GM18517 (cell line): Measurements from ENCODE around the gene OR2V2.
"Not testable (repeated sequence)": the region's sequence is repeated elsewhere in the genome, so short reads cannot be mapped to it uniquely, and the experiment has no call there.

Experiments used
- ATAC-seq: cut with Tn5 transposase; IDR thresholded peaks from one replicate; pipeline ENCODE4 v1.9.1; 2021; ENCODE audit warnings: mild to moderate bottlenecking, moderate library complexity; ENCODE audit not compliant: unreplicated experiment

OR2V2 gene, protein sequence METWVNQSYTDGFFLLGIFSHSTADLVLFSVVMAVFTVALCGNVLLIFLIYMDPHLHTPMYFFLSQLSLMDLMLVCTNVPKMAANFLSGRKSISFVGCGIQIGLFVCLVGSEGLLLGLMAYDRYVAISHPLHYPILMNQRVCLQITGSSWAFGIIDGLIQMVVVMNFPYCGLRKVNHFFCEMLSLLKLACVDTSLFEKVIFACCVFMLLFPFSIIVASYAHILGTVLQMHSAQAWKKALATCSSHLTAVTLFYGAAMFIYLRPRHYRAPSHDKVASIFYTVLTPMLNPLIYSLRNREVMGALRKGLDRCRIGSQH

DNA sequence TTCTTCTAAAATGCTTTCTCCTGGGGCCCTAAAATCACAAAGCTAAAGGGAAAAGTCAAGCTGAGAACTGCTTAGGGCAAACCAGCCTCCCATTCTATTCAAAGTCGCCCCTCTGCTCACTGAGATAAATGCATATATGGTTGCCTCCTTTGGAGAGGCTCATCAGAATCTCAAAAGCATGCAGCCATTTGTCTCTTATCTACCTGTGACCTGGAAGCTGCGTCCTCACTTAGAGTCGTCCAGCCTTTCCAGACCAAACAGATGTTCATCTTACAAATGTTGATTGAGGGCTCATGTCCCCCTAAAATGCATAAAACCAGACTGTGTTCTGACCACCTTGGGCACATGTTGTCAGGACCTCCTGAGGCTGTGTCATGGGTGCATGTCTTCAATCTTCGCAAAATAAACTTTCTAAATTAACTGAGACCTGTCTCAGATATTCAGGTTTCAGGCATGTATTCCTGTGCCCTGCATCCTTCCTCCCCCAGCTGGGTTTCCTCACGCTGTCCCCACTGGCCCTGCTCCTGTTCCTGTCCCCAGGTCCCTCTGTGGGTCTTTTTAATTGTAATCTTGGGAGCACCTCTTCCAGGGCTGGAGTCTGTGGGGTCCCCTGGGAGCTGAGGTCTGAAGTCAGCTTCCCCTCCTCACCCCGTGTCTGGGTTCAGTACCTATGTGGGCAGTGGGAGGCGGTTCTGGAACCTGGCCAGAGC lies at the start of gene OR2V2:
TSS of gene OR2V2 (plus strand) at position 660 of the 710 bp plus-strand sequence. CDS start 7,357 bp downstream, outside the sequence.
- not testable (repeated sequence) for ATAC-seq

DNA sequence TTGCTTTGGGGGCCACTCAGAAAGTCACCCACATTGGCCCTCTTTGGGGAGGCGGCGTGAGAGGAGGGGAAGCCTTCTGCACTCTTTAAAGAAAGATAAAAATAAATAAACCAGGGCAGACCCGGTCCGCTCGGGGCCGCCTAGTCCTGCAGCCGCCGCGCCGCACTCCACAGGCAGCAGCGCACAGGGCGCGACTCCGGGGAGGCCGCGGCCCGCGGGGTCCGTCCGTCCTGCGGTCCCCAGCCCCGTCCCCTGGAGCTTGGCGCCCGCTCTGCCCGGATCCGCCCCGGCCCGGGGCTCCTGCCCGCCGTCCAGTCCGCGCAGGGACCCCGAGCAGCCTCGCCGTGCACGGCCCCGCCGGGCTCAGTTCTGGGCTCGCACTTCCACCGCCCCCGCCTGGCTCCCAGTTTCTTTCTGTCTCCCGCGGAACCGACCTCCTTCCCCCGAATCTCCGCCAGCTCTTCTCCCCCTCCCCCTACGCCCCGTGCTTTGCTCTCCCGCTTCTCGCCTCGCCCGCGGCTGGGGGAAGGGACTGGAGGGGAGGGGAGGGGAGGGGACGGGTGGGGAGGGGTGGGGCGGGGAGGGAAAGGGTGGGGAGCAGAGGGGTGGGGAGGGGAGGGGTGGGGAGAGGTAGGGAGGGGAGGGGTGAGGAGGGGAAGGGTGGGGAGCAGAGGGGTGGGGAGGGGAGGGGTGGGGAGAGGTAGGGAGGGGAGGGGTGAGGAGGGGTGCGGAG lies 49.5 kb upstream of the OR2V2 start:
- ATAC-seq = not testable (repeated sequence)

DNA sequence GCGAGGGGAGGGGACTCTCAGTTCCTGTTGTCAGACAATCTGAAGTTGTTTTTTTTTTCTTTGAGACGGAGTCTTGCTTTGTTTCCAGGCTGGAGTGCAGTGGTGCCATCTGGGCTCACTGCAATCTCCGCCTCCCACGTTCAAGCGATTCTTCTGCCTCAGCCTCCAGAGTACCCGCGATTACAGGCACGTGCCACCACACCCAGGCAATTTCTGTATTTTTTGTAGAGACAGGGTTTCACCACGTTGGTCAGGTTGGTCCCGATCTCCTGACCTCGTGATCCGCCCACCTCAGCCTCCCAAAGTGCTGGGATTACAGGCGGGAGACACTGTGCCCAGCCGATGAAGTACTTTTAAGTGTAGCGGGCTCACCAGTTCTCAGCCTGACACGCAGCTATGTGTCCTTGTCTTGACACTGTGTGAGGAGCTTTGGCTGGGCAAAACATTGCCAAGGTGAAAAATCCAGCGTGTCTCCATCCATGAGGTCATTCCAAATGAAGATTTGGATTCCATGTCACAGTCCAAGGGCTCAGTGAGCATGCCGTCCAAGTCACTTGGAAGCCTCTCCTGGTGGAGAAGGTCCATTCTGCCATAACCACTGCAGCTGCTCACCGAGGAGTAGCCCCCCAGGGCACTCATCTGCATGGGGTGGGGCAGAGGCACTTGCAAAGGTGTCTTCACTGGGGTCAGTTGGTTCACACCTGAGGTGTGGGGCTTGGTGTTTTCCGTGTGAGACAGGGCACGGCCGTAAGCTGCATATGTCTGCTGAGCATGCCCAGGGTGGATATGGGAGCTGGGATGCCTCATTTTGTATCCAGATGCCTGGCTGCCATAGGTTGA lies 48.4 kb upstream of the OR2V2 start:
- ATAC-seq = no peak

DNA sequence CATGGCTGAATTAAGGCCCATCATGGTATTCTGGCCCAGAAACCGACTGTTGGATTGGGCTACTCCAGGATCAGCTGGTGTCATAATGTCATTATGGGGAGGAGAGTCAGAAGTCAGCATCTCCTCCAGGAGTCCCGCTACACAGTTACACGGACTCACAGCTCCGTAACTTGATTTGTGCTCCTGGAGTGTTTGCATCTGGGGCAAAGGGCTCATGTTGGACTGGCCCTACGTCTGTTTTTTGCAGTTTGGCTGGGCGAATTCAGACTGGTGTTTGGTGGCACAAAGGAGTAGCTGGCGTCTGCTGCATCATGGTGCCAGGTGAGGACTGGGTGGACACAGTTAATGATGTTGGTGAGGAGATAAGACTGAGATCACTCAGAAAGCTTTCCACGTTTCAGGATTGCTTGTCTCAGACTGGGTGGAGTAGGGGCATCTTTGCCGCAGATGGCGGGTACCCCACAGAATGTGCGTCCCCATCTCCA lies 47.7 kb upstream of the OR2V2 start:
- ATAC-seq = no peak

DNA sequence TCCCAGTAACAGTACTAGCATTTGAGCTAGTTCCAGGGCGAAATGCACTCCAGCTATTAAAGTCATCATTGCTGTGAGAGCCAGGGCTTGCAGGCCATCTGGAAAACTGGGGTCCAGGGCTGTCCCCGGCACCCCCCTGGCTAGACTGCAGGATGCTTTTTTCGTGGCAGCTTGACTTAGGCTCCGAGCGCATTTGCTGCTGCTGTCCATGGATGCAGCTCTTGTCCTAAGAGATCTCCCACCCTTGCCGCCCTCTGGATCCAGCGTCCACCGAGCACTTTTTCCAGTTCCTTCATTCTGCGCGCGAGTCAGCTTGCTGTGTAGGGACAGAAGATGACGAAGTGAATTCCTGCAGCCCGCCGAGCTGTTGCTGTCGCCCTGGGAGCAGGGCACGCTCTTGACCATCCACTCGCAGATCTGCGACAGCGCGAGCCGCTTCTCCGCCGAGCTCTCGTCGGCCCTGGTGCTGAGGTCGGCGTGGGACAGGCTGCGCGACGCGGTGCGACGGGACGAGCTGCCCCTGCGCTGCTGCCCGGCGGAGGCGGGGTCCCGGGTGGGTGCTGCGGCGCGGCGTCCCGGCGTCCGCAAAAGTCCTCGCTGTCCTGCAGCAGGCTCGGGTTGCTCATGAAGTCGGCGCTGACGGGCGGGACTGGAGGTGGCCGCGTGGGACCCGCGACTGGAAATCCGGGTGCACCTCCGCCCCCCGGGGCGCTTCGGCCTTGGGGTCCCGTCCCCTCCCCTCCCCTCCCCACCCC lies 47.1 kb upstream of the OR2V2 start:
- ATAC-seq = no peak

DNA sequence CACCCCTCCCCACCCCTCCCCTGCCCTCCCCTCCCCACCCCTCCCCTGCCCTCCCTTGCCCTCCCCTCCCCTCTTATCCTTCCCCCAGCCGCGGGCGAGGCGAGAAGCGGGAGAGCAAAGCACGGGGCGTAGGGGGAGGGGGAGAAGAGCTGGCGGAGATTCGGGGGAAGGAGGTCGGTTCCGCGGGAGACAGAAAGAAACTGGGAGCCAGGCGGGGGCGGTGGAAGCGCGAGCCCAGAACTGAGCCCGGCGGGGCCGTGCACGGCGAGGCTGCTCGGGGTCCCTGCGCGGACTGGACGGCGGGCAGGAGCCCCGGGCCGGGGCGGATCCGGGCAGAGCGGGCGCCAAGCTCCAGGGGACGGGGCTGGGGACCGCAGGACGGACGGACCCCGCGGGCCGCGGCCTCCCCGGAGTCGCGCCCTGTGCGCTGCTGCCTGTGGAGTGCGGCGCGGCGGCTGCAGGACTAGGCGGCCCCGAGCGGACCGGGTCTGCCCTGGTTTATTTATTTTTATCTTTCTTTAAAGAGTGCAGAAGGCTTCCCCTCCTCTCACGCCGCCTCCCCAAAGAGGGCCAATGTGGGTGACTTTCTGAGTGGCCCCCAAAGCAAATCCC lies 46.2 kb upstream of the OR2V2 start:
- ATAC-seq = not testable (repeated sequence)

DNA sequence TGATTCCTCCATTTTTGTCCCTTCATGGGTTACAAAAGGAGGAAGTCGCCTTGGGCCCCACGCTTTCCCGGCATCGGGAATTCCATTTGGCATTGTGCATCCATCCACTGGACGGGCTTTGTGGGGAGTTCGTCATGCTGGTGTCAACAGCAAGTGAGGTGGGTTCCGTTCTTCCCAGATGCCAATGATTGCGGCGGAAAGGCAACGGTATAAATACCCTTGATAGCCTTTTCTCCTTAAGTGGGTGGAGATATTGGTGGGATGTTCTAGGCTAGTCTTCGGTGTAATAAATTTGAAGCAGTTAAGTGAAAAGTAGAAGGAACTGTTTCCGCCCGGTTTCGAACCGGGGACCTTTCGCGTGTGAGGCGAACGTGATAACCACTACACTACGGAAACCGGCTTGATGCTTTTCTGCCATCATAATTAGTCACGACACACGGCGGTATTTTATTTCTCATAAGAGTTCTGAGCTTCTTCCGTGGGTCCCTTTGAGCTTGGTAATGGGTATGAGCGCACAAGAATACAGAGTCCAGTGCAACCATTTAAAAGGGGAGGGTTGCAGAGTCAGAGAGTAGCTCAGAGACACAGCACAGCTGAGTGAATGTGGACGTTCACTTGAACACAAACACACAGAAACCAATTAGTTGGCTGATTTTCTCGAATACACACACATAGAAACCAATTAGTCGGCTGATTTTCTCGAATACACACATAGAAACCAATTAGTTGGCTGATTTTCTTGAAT lies 45.3 kb upstream of the OR2V2 start:
- ATAC-seq = not testable (repeated sequence)

DNA sequence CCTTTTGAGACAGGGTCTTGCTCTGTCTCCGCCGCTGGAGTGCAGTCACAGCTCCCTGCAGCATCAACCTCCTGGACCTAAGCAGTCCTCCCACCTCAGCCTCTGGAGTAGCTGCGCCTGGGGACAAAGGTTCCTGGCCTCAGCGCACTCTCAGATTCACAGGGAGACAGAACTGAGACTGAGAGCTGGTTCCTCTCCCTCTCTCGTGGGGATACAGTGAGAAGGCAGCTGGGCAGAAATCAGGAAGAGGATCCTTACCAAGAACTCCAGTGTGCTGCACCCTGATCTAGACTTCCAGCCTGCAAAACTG lies 43.2 kb upstream of the OR2V2 start:
- ATAC-seq = not testable (repeated sequence)

DNA sequence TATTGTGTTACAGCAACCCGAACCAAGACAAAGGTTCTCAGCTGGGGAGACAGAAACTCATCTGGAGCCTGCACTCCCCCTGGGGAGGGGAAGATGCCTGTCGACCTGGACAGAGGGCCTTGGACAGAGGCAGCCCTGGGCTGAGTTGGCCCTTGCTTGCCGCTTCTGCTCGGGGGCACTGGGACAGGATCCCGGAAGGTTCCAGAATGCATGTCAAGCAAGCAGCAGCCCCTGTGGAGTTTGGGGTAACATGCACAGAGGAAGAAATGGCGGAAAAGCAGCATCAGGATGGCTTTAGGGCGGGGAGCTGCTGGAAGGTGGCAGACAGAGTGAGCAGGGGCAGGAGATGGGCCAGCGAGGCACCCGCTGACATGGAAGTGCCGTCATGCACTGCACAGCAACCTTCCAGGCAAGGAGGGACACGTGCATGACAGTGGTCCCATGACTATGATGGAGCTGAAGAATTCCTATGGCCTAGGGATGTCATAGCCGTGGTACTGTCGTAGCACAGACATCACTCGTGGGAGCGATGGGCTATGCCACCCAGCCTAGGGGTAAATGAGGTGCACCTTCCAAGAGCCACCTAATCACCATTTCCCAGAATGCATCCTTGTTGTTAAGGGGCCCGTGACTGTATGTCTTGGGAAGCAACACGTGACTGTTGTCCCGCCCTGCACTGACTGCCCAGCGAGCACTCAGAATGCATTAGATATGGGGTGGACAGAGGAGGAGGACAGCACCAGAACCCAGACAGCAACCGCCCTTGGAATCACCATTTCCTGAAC lies 42.6 kb upstream of the OR2V2 start:
- not testable (repeated sequence) for ATAC-seq

DNA sequence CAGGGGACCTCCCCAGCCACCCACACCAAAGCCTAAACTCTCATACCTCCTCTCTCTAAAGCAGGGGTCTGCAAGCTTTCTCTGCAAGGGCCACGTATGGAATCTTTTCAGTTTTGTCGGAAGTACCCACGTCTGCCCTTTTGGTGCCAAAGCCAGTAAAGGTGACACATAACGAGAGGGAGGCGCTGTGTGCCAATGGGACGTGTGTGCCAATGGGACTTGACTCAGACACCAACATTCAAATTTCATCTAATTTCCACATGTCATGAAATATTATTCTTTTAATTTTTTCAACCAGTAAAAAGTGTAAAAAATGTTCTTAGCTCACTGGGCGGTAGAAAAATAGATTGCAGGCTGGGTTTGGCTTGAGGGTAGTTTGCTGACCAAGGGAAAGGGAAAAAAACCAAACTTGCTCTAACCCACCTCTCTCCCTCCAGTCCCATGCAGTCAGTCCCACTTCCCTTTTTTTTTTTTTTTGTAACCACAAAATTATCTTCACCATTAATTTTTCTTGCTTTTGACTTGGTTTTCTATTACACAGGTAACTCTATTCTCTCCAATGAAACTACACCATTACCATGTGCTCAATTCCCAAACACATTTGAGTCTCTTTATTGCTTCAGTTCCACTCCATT lies 41.9 kb upstream of the OR2V2 start:
- no peak for ATAC-seq

DNA sequence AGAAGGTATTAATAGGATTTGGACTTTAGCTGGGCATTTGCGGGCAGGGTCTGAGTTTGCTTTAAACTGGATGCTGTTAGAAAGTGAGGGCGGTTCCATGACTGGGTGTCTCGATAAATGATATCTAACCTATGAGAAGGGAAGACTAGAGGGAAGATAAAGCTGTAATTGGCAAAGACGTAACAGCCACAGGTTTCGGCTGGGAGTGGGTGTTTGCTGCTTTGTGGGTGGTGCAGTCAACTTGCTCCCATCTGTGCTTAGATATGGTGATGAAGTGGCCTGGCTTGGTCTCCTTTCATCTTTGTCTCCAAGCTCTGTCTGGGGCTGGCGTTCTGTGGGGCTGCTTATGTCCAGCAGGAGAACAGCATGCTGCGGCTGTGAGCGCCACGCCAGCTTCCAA lies 39.7 kb upstream of the OR2V2 start:
- ATAC-seq = no peak

DNA sequence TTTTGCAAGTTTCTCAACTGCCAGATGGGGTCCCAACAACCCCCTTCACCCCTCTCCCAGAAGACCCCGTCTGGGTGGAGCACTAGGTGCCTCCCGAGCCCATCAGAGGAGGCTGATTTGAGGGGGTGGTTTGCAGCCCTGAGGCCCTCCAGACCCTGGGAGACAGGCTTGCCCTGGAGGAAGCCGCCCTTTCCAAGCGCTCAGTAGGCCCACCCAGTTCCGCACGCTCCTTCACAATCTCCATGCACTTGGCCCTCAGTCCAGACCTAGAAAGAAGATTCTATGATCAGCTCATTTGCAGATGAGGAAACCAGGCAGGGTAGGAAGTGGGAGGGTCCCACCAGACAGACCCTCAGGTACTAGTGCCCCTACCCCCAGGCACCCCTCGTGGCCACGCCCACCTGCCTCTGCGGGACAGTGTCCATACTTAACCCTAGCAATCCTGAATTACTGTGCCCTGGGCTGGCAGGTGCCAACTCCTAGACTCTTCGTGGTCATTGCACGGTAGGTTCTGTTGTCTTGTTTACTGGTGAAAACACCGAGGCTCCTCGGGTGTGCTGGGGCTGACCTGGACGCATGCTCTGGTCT lies 38.7 kb upstream of the OR2V2 start:
- no peak for ATAC-seq

DNA sequence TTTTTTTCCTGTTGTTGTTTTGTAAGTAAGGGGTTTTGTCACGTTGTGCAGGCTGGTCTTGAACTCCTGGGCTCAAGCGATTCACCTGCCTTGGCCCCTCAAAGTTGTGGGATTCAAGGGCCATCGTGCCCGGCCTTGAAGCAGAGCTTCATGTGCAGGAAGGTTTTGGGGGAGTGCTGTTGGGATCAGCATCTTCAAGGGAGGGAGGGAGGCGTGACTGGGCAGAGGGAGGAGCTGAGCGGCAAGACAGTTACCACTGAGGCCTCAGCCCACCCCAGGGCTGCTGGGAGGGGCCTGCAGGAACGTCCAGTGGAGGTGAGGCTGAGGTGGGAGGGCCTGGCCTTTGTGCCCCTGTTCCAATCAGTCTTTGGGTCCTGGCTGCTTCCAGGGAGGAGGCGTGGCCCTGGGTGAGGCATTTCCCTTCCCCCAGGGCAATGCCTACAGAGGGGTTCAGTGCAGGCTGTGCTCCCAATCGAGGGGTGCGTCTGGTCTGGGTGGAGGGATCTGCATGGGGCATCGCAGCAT lies 37.8 kb upstream of the OR2V2 start:
- no peak for ATAC-seq

DNA sequence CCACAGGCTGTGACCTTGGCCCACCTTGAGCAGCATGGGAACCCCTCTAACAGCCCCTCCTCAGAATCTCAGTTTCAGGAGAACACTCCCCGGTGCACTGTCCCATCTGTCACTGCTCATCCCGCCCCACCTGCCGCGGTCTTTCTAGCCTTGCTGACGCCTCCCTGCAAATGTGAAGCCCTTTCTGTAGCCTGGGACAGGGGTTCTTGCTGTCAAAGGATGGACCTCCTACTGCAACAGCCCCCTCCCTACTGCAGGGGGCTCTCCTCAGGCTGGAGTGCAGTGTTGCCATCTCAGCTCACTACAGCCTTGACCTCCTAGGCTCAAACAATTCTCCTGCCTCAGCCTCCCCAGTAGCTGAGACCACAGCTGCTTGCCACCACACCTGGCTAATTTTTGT lies 36.4 kb upstream of the OR2V2 start:
- ATAC-seq = no peak

DNA sequence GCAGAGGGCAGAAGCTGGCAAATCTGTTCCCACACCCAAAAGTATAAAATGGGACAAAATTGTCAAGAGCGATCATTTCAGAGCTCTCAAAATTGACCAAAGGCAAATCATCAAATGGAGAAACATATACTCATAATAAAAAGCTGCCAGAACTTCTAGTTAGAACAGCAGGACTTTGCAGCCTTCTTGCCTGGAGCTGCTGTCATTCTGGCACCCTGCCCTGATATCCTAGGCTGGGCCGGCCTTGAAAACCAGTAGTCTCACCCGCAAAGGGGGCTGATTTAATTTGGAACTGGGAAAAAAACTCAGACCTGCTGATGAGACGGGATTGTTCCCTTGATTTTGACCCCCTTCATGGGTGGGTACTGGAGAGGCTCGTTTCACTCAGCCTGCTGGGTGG lies 34.9 kb upstream of the OR2V2 start:
- no peak for ATAC-seq

DNA sequence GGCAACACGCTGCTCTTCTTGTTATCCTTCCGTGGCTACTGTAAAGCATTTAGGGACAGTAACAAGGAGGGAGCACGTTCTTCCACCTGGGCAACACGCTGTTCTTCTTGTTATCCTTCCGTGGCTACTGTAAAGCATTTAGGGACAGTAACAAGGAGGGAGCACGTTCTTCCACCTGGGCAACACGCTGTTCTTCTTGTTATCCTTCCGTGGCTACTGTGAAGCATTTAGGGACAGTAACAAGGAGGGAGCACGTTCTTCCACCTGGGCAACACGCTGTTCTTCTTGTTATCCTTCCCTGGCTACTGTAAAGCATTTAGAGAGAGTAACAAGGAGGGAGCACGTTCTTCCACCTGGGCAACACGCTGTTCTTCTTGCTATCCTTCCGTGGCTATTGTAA lies 33.8 kb upstream of the OR2V2 start:
- not testable (repeated sequence) for ATAC-seq

DNA sequence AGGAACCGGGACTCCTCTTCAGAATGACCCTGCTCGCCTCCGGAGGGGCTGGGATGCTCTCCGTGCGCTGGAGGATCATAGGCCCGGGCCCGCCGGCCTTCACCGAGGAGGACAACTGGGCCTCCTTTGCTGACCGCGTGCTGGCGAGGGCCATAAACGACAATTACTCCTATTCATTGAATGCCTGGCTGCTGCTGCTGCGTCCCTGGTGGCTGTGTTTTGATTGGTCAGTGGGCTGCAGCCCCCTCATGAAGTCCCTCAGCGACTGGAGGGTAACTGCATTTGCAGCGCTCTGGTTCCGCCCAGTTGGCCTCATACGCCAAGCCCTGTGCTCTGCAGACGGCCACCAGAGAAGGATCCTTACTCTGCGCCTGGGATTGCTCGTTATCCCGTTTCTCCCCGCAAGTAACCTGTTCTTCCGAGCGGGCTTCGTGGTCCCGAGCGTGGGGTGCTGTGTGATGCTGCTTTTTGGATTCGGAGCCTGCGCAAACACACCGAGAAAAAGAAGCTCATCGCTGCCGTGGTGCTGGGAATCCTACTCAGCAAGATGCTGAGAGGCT lies 33.0 kb upstream of the OR2V2 start:
- no peak for ATAC-seq
